Spleen (tissue), 11 donors: Measurements from ENCODE around the gene FGF14. TPM values are rescaled to one million over a fixed set of nuclear protein-coding genes. Genes with fewer than 3 reads are reported as not detected.
A peak's percentile ranks its signal among the peaks of the same experiment; 100 is the strongest.

ENCODE experiments used
- DNase-seq: peaks from one replicate; pipeline ENCODE4 v3.0.0-alpha.2; 2020
- H3K27ac ChIP-seq, 8 donors: fragments of 200-600 bp; sonication (generic) in 7 of 8; 1 replicate in 4 of 8; 2 replicates in 4 of 8; pipeline versions ENCODE4 v1.5.0 to v1.8.0; 2016 to 2021; ENCODE audit warnings: inconsistent platforms in 4 of 8, mild to moderate bottlenecking in 4 of 8, moderate library complexity in 1 of 8
- H3K27me3 ChIP-seq, 7 donors: fragments of 200-600 bp; sonication (generic) in 6 of 7; replicated peaks in 1 of 7; 1 replicate in 4 of 7; 2 replicates in 3 of 7; pipeline versions ENCODE4 v1.5.0 to v1.8.0; 2016 to 2021; ENCODE audit warnings: inconsistent platforms in 3 of 7, mild to moderate bottlenecking in 1 of 7
- H3K36me3 ChIP-seq, 6 donors: fragments of 200-600 bp; sonication (generic) in 5 of 6; 1 replicate in 4 of 6; 2 replicates in 2 of 6; pipeline versions ENCODE4 v1.5.0 to v1.8.0; 2016 to 2021; ENCODE audit warnings: inconsistent platforms in 2 of 6
- H3K4me1 ChIP-seq, 6 donors: fragments of 200-600 bp; sonication (generic) in 5 of 6; 1 replicate in 3 of 6; 2 replicates in 3 of 6; pipeline versions ENCODE4 v1.5.0 to v1.8.0; 2016 to 2021; ENCODE audit warnings: inconsistent platforms in 3 of 6
- H3K4me3 ChIP-seq, 8 donors: fragments of 200-600 bp; sonication (generic) in 7 of 8; 1 replicate in 4 of 8; 2 replicates in 4 of 8; pipeline versions ENCODE4 v1.5.0 to v1.8.0; 2016 to 2021; ENCODE audit warnings: inconsistent platforms in 4 of 8, mild to moderate bottlenecking in 4 of 8, moderate library complexity in 2 of 8
- H3K9me3 ChIP-seq, 8 donors: fragments of 200-600 bp; sonication (generic) in 7 of 8; 1 replicate in 4 of 8; 2 replicates in 4 of 8; pipeline versions ENCODE4 v1.5.0 to v1.8.0; 2016 to 2021; ENCODE audit warnings: inconsistent platforms in 4 of 8
- POLR2A ChIP-seq, 3 donors: fragments of 450-650 bp; IDR thresholded peaks; one replicate each; pipeline ENCODE4 v1.5.1; 2017; ENCODE audit warnings: antibody characterized with exemption in 3 of 3, mild to moderate bottlenecking in 1 of 3
- POLR2AphosphoS5 ChIP-seq, 3 donors: sonication (generic); formaldehyde crosslinking; IDR thresholded peaks; one replicate each; pipeline ENCODE4 v1.5.1; 2017; ENCODE audit warnings: antibody characterized with exemption in 3 of 3
- WGBS, 5 donors: extraction: QIAGEN DNeasy Blood & Tissue Kit in 3 of 5; methylation state at CpG; one replicate each; pipeline versions ENCODE4 v1.1.5 to v1.1.7; 2013 to 2018; 5-methylcytosine and 5-hydroxymethylcytosine counted together
- intact Hi-C: fragments of 100-400 bp; cut with DNase I; formaldehyde crosslinking; loops from one replicate; pipeline ENCODE4 v1.15.0; 2023; ENCODE audit warnings: low total_unique reads
- polyA plus RNA-seq, 3 donors: library from polyadenylated mRNA; stranded (reverse); fragments of 200-250 nt; gene quantifications; one replicate each; pipeline ENCODE4 v1.2.1, GENCODE V29; 2013
- total RNA-seq, 7 donors: library from RNA; depleted of rRNA in 3 of 7; stranded (reverse); fragments of >200 nt in 3 of 7; fragmentation: NEBNext Ultra II Directional in 4 of 7; extraction: Animal tissue kit (Norgen Biotek cat#: 25700) in 4 of 7; gene quantifications; one replicate each; pipeline versions ENCODE4 v1.1.0 to v1.2.1, GENCODE V29; 2016 to 2021
- TF ChIP-seq, protein P1 (sequence below), 11 experiments: fragments of 200-600 bp in 7 of 11; fragments of 450-650 bp in 4 of 11; sonication (generic) in 4 of 11; IDR thresholded peaks in 8 of 11; conservative IDR thresholded peaks in 3 of 11; 1 replicate in 7 of 11; 2 replicates in 4 of 11; pipeline versions ENCODE4 v1.4.0 to v1.8.0; 2016 to 2021; ENCODE audit warnings: antibody characterized with exemption in 11 of 11, inconsistent platforms in 4 of 11, mild to moderate bottlenecking in 1 of 11
- donor health status: healthy with polysubstance abuse.
- donor health status: DM: no; HTN: no; CAD: no; lungs with moderate emphysema.
- donor health status: DM: no; HTN: no; CAD: no.
- donor health status: Bipolar disorder and iron deficiency.
- donor health status: healthy.
- donor health status: DM: no; HTN: no; CAD: no.
- donor health status: DM: yes; HTN: yes; CAD: no.

Gene FGF14
- total and polyA plus RNA-seq, 10 donors, result 0.03 to 1.1 (median 0.05) TPM; not detected in 3

DNA sequence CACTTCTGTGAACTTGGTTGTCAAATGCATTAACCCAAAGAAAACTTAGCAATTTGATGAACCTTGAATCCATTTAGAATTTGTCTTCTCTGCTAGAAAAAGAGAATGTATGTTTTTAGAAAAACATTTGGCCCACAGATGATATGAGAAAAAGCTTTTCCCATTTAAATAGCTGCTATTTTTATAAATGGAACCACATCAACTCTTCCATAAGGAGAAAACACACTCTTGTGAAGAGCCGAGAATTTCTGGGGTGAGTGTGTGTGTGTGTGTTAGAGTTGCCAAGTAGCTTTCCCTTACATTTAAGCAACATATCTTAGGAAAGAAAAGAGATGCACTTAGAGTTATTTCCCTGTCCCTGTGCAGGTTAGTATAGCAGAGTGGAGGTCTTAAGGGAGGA is 626.6 kb downstream of the FGF14 start:
- Histone ChIP-seq H3K36me3 (no peaks in the 10 kb centered on the region), H3K27ac (no peak overlapping the region), H3K9me3 (no peaks in the 10 kb centered on the region), H3K4me1 (no peaks in the 10 kb centered on the region), H3K27me3 (no peaks in the 10 kb centered on the region), H3K4me3 (no peak overlapping the region)
- intact Hi-C loops, result no loop called here
- TF ChIP-seq POLR2AphosphoS5 (IDR thresholded peaks at IDR 0.05) (no peak), POLR2A (IDR thresholded peaks at IDR 0.05) (no peak)
- TF ChIP-seq, protein P1, sequence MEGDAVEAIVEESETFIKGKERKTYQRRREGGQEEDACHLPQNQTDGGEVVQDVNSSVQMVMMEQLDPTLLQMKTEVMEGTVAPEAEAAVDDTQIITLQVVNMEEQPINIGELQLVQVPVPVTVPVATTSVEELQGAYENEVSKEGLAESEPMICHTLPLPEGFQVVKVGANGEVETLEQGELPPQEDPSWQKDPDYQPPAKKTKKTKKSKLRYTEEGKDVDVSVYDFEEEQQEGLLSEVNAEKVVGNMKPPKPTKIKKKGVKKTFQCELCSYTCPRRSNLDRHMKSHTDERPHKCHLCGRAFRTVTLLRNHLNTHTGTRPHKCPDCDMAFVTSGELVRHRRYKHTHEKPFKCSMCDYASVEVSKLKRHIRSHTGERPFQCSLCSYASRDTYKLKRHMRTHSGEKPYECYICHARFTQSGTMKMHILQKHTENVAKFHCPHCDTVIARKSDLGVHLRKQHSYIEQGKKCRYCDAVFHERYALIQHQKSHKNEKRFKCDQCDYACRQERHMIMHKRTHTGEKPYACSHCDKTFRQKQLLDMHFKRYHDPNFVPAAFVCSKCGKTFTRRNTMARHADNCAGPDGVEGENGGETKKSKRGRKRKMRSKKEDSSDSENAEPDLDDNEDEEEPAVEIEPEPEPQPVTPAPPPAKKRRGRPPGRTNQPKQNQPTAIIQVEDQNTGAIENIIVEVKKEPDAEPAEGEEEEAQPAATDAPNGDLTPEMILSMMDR (IDR thresholded peaks at IDR 0.05 in 8 of 11, conservative IDR thresholded peaks at IDR 0.05 in 3 of 11), result no peak
- 85 to 93% (median 89%) methylated on average over 1 of the region's 1 CpG for WGBS, 5 donors
- DNase-seq, result no peak

DNA sequence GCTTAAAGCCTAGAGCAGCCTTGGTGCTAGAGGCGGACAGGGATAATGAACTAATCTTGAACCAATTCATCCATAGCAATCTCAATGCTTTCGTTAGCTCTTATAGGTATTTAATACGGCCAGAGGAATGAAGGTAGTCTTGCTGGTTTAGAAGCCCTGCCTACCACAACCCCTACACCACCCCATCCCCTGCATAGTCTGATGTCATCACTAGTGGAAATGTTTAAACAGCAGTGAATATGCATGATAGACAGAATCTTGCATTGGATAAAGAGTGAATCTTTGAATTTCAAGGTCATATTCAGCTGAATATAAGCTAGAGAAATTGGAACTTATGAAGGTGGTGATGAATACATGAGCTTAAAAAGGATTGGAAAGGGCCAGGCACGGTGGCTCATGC is 627.5 kb downstream of the FGF14 start:
- no peak overlapping the region for H3K27ac ChIP-seq
- no peaks in the 10 kb centered on the region for H3K27me3 ChIP-seq
- TF ChIP-seq POLR2AphosphoS5 (IDR thresholded peaks at IDR 0.05) (no peak), POLR2A (IDR thresholded peaks at IDR 0.05) (no peak)
- TF ChIP-seq, protein P1 (IDR thresholded peaks at IDR 0.05 in 8 of 11, conservative IDR thresholded peaks at IDR 0.05 in 3 of 11), result no peak
- intact Hi-C loops, result no loop called here
- H3K4me1 ChIP-seq, result no peaks in the 10 kb centered on the region
- no peak overlapping the region for H3K4me3 ChIP-seq
- no peaks in the 10 kb centered on the region for H3K9me3 ChIP-seq
- H3K36me3 ChIP-seq, result no peaks in the 10 kb centered on the region
- WGBS, 5 donors, result 82 to 94% (median 89%) methylated on average over 4 of the region's 4 CpGs
- no peak for DNase-seq

DNA sequence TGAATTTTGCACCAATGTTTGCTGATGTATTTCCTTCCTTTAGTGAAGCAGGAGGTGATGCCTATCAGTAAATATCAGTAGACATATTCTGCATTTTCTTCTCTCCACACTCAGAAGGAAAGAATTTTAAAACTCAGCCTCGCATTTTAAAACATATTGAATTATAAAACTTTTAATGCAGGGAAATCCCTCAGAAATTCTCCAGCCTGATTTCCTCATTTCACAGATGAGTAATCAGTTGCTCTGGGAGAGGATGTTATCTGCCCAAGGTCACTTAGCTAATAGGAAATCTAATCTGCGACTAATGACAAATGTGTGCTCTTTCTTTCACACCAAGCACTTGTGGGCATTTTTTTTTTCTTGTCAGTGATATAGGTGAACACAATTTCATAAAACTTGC is 628.8 kb downstream of the FGF14 start:
- 65 to 73% (median 68%) methylated on average over 2 of the region's 2 CpGs for WGBS, 5 donors
- TF ChIP-seq, protein P1 (IDR thresholded peaks at IDR 0.05 in 8 of 11, conservative IDR thresholded peaks at IDR 0.05 in 3 of 11), result no peak
- TF ChIP-seq POLR2A (IDR thresholded peaks at IDR 0.05) (no peak), POLR2AphosphoS5 (IDR thresholded peaks at IDR 0.05) (no peak)
- intact Hi-C loops, result no loop called here
- no peaks in the 10 kb centered on the region for H3K27me3 ChIP-seq
- no peaks in the 10 kb centered on the region for H3K36me3 ChIP-seq
- H3K4me1 ChIP-seq, result no peaks in the 10 kb centered on the region
- no peak overlapping the region for H3K4me3 ChIP-seq
- peak overlapping the region in 1 of 8 donors; percentile 37 for H3K27ac ChIP-seq
- H3K9me3 ChIP-seq, result no peaks in the 10 kb centered on the region
- no peak for DNase-seq

DNA sequence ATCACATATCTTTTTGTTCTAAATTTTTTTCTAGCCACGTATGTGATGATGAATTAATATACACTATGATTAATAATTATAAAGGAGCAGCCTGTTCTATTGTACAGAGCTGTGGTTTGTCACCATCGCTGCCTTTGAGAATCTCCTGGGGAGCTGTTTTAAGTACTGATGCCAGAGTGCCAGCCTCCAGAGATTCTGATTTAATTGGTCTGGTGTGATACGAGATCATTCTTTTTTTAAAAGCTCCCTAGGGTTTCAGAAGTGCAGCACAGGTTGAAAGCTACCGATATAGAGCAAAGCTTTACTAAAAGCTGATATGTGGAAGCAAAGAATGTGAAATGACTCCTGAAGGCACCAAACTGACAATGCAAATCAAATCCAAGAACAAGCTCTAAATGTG is 634.7 kb downstream of the FGF14 start:
- no peak overlapping the region for H3K27ac ChIP-seq
- TF ChIP-seq POLR2A (IDR thresholded peaks at IDR 0.05) (no peak), POLR2AphosphoS5 (IDR thresholded peaks at IDR 0.05) (no peak)
- TF ChIP-seq, protein P1 (IDR thresholded peaks at IDR 0.05 in 8 of 11, conservative IDR thresholded peaks at IDR 0.05 in 3 of 11), result no peak
- H3K9me3 ChIP-seq, result no peaks in the 10 kb centered on the region
- intact Hi-C loops, result no loop called here
- no peaks in the 10 kb centered on the region for H3K4me1 ChIP-seq
- WGBS, 5 donors, result 80 to 89% (median 84%) methylated on average over 4 of the region's 4 CpGs
- no peak overlapping the region for H3K4me3 ChIP-seq
- H3K36me3 ChIP-seq, result no peaks in the 10 kb centered on the region
- no peak for DNase-seq
- H3K27me3 ChIP-seq, result no peaks in the 10 kb centered on the region
